GM13976 (cell line): ENCODE data around the gene CHURC1.

ENCODE experiments used
- DNase-seq: peaks from one replicate; pipeline ENCODE4 v3.0.0; 2012; ENCODE audit warnings: low spot score
- CTCF ChIP-seq: IDR thresholded peaks from 2 replicates; pipeline ENCODE4 v1.5.1; 2012; ENCODE audit warnings: borderline replicate concordance, mild to moderate bottlenecking; ENCODE audit not compliant: insufficient read depth; ENCODE audit errors: extremely low read depth, missing control alignments, control extremely low read depth
- in situ Hi-C: fragments of 300-500 bp; cut with MboI; formaldehyde crosslinking; loops from one replicate; pipeline ENCODE4 v1.12.0; 2022; ENCODE audit warnings: low sequenced_read_pairs, mixed read lengths, inconsistent platforms; ENCODE audit not compliant: unreplicated experiment

The CHURC1 gene

DNA sequence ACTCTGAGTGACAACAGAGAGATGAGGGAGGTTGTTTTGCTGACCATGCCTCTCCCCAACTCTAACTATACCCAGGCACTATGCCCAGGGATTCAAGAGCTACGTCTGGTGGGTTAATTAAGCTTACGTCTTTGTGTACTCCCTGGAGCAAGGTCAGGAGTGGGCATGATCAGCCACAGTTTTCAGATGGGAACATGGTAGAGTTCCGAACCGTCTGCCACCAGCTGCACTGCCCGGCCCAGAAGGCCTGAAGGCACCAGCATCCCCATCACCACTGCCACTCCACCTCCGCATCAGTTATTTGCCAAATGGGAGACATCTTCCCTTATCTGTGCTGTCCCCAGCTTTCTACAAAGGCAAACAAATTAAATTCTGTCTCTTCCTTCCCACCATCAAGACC, 39.4 kb downstream of the CHURC1 start:
- in situ Hi-C loops = no loop called here
- DNase-seq = no peak
- no peak for TF ChIP-seq CTCF

DNA sequence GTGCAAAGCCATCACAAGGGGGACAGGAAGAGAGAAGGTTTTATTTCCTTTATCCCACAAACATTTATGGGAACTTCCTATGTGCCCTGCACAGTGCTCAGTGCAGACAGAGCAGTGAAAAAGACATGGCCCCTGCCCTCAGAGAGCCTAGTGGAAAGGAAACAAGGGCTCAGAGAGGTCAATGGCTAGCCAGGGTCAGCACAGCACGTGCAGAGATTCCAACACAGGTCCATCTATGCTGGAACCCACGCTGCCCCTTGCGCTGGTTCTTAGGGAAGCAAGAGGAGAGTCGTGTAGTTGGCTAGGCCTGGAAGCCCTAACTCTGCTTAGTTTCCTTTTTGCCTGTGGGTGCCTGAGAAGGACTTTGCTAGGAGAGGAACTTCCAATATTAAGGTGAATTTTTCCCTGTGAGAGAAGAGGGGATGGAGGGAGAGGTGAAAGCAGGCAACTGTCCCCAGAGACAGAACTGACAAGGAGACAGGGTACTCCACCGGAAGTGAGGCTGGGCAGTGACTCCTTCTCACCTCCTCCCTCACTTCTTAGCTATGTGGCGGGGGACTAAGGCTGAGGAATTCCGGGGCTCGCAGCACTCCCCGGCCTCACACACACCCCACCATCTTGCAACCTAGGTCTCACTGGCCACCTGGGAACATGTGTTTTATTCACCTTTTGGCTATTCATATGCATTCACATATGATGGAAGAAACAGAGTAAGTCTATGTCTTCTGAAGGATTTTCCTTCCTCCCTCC, 40.4 kb downstream of the CHURC1 start:
- DNase-seq = no peak
- no peak for TF ChIP-seq CTCF
- in situ Hi-C loops = no loop called here

DNA sequence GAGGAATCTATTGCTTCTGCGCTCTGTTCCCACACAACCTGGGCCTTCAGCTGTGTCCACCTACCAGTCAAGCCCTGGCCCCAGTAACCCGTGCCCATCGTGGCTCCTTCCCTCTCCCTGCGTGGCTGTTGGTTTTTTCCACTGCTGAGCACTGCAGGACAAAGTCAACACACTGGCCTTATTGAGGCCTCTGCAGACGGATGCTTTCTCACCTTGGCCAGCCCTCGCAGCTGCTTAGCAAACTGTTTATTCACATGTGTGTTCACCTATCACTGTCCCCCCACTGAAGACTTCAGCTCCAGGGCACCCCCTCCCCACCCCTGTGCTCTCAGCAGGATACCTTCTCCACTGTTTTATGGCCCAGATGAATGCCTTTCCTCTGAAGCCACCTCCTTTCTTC, 41.0 kb downstream of the CHURC1 start:
- TF ChIP-seq CTCF = no peak
- DNase-seq = no peak
- in situ Hi-C loops = no loop called here

DNA sequence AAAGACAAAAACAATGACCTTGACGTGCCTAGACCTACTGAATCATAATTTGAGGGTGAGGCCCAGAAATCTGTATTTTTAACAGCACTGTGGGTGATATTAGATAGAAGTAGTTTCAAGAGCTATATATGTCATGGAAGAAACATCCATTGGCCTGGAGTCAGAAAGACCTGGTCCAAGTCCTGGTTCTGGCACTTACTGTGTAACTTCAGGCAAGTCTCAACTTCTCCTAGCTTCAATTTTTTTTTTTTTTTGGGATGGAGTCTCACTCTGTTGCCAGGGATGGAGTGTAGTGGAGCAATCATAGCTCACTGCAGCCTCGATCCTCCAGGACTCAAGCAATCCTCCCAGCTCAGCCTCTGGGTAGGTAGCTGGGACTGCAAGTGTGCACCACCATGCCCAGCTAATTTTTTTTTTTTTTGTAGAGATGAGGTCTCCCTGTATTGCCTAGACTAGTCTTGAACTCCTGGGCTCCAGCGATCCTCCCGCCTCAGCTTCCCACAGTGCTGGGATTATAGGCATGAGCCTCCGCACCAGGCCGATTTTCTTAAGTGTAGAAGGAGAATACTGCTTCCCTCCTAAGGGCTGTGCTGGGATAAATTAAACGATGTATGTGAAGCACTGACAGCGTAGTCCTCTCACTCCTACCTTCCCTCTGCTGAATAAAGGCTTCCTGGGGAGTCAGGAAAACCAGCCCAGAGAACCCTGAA, 42.6 kb downstream of the CHURC1 start:
- in situ Hi-C loops = no loop called here
- DNase-seq = no peak
- no peak for TF ChIP-seq CTCF

DNA sequence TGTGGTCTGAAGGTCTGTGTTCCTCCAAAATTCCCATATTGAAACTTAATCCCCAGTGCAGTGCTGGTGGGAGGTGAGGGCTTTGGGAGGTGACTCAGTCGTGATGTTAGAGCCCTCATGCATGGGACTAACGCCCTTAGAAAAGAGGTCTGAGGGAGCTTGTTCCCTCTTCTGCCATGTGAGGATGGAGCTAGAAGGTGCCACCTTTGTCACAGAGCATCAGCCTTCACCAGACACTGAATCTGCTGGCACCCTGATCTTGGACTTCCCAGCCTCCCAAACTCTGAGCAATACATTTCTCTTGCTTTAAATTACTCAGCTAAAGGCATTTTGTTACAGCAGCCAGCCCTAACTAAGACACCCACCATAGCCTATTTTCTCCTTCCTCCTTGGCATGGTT, 43.9 kb downstream of the CHURC1 start:
- TF ChIP-seq CTCF = no peak
- DNase-seq = no peak
- in situ Hi-C loops = no loop called here

DNA sequence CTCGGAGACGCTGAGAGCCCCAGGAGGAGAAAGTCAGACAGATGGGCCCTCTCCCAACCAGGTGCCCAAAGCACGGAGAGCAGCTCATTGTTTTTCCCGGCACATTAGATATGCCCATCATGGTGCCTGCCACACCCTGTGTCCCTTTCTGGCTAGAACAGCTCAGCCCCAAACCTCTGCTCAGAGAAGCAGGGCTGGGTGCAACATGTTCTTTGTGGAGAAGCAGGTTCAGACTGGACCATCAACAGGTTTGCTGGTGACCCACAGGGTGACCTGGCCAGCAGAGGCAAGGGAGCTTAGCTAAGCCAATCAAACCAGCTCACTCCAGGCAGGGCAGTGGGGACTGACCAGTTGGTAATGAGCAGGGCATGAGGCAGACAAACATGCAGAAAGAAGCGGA, 44.5 kb downstream of the CHURC1 start:
- no peak for TF ChIP-seq CTCF
- in situ Hi-C loops = no loop called here

More for the DNA sequence above, 44.5 kb downstream of the CHURC1 start:
- no peak for DNase-seq
